Smooth muscle cell (in vitro differentiated cells): ENCODE data around the gene TMEM205. TPM values are rescaled to one million over a fixed set of nuclear protein-coding genes. Genes with fewer than 3 reads are reported as not detected.
"Not testable (repeated sequence)": the region's sequence is repeated elsewhere in the genome, so short reads cannot be mapped to it uniquely, and the experiment has no call there.

Experiments
- DNase-seq: peaks from one replicate; lab custom pipeline; 2025; ENCODE audit not compliant: unreplicated experiment; lab: John Stamatoyannopoulos, UW
- H2AFZ ChIP-seq: fragments of 200-600 bp; sonication (generic); 2 replicates; pipeline ENCODE4 v1.6.0; 2016; ENCODE audit warnings: antibody characterized with exemption, low read depth, mild to moderate bottlenecking
- H3F3A ChIP-seq: fragments of 200-600 bp; sonication (generic); 2 replicates; pipeline ENCODE4 v1.6.0; 2017; ENCODE audit warnings: antibody characterized with exemption, low read depth
- H3K27ac ChIP-seq: fragments of 200-600 bp; sonication (generic); 2 replicates; pipeline ENCODE4 v1.5.1; 2016; ENCODE audit warnings: low read depth, mild to moderate bottlenecking
- H3K27me3 ChIP-seq: fragments of 200-600 bp; sonication (generic); 2 replicates; pipeline ENCODE4 v1.6.1; 2016; ENCODE audit warnings: low read depth, mild to moderate bottlenecking
- H3K36me3 ChIP-seq: fragments of 200-600 bp; sonication (generic); 2 replicates; pipeline ENCODE4 v1.5.1; 2016; ENCODE audit warnings: low read depth
- H3K4me1 ChIP-seq: fragments of 200-600 bp; sonication (generic); 2 replicates; pipeline ENCODE4 v1.5.1; 2016; ENCODE audit warnings: low read depth
- H3K4me2 ChIP-seq: fragments of 200-600 bp; sonication (generic); 2 replicates; pipeline ENCODE4 v1.6.0; 2016; ENCODE audit warnings: mild to moderate bottlenecking
- H3K4me3 ChIP-seq: fragments of 200-600 bp; sonication (generic); 2 replicates; pipeline ENCODE4 v1.5.1; 2016; ENCODE audit warnings: mild to moderate bottlenecking
- H3K79me2 ChIP-seq: fragments of 200-600 bp; sonication (generic); 2 replicates; pipeline ENCODE4 v1.6.0; 2016; ENCODE audit warnings: low read depth, mild to moderate bottlenecking
- H3K9ac ChIP-seq: fragments of 200-600 bp; sonication (generic); 2 replicates; pipeline ENCODE4 v1.6.0; 2016; ENCODE audit warnings: low read depth
- H3K9me3 ChIP-seq: fragments of 200-600 bp; sonication (generic); replicated peaks from 2 replicates; pipeline ENCODE4 v1.5.1; 2016; ENCODE audit warnings: low read depth
- H4K20me1 ChIP-seq: fragments of 200-600 bp; sonication (generic); 2 replicates; pipeline ENCODE4 v1.6.0; 2016; ENCODE audit warnings: low read depth
- CTCF ChIP-seq: fragments of 200-600 bp; sonication (generic); IDR thresholded peaks from 2 replicates; pipeline ENCODE4 v1.5.1; 2017; ENCODE audit warnings: borderline replicate concordance, mild to moderate bottlenecking, antibody characterized with exemption; ENCODE audit not compliant: insufficient read depth, poor library complexity, severe bottlenecking
- WGBS: methylation state at CpG from one replicate; pipeline ENCODE4 v1.1.7; 2016; ENCODE audit warnings: low lambda C conversion rate; 5-methylcytosine and 5-hydroxymethylcytosine counted together
- polyA plus RNA-seq: library from polyadenylated mRNA; unstranded; fragments of >200 nt; fragmentation: Nextera tagmentation; extraction: Ambion mirVana; gene quantifications from 2 replicates; pipeline ENCODE4 v1.2.1, GENCODE V29; 2016
- total RNA-seq: library from RNA; depleted of rRNA; stranded (reverse); fragments of >200 nt; gene quantifications from 2 replicates; pipeline ENCODE4 v1.2.3, GENCODE V29; 2014

The TMEM205 gene
- total and polyA plus RNA-seq, 2 experiments from 2014 or later: 118 to 163 TPM

- Histone ChIP-seq H3K27ac (no peak overlapping the region), H3K4me3 (no peak overlapping the region), H3K4me1 (peaks cover 5% of the 10 kb centered on the region), H3K9me3 (no peaks in the 10 kb centered on the region), H3K9ac (no peak overlapping the region), H3K27me3 (no peaks in the 10 kb centered on the region), H3F3A (no peaks in the 10 kb centered on the region), H2AFZ (no peak overlapping the region), H3K79me2 (no peaks in the 10 kb centered on the region), H3K4me2 (no peak overlapping the region), H4K20me1 (peaks cover 41% of the 10 kb centered on the region), H3K36me3 (no peaks in the 10 kb centered on the region)
- WGBS: 95% methylated on average over 10 of the region's 11 CpGs
- DNase-seq: no peak
- no peak for TF ChIP-seq CTCF
These were observed 10.8 kb upstream of the TMEM205 start for GRCh38 chr19:11356676-11357550.

- Histone ChIP-seq H3K9me3 (no peaks in the 10 kb centered on the region), H3K4me2 (peak overlapping the region; percentile 96), H3K27me3 (no peaks in the 10 kb centered on the region), H3K4me1 (peaks cover 2% of the 10 kb centered on the region), H2AFZ (no peak overlapping the region), H3K79me2 (no peaks in the 10 kb centered on the region), H3K4me3 (peak overlapping the region; percentile 79), H3K27ac (no peak overlapping the region), H3F3A (no peaks in the 10 kb centered on the region), H3K9ac (no peak overlapping the region), H4K20me1 (peaks cover 33% of the 10 kb centered on the region), H3K36me3 (no peaks in the 10 kb centered on the region)
- no peak for DNase-seq
- TF ChIP-seq CTCF: no peak
- 89% methylated on average over 6 of the region's 6 CpGs for WGBS
These were observed 10.0 kb upstream of the TMEM205 start for GRCh38 chr19:11356074-11356397.

GRCh38 chr19:11355160-11356073 is 9.3 kb upstream of the TMEM205 start, which contains the start of gene PLPPR2:
PLPPR2 (plus strand) TSS chr19:11355432; CDS start chr19:11357674, 2,242 bp downstream.
- Histone ChIP-seq H2AFZ (peak within 1 kb of the TSS; percentile 72), H3K9ac (peak within 1 kb of the TSS; percentile 75), H4K20me1 (peaks cover 27% of the 10 kb centered on the region), H3K4me1 (no peaks in the 10 kb centered on the region), H3K9me3 (no peaks in the 10 kb centered on the region), H3K4me3 (peak within 1 kb of the TSS; percentile 79), H3K36me3 (no peaks in the 10 kb centered on the region), H3K27ac (no peak within 1 kb of the TSS), H3K4me2 (peak within 1 kb of the TSS; percentile 96), H3K79me2 (no peaks in the 10 kb centered on the region), H3K27me3 (no peaks in the 10 kb centered on the region), H3F3A (no peaks in the 10 kb centered on the region)
- peak; percentile 65 for DNase-seq
- WGBS: 16% methylated on average over 27 of the region's 62 CpGs
- TF ChIP-seq CTCF: no peak

GRCh38 chr19:11354102-11354501 is 8.0 kb upstream of the TMEM205 start:
- H3K4me1 ChIP-seq, H3K27ac ChIP-seq, DNase-seq, H3K27me3 ChIP-seq, H3F3A ChIP-seq, H3K4me2 ChIP-seq, H2AFZ ChIP-seq, H3K36me3 ChIP-seq, H3K9me3 ChIP-seq, H3K9ac ChIP-seq, H3K79me2 ChIP-seq, H3K4me3 ChIP-seq: not testable (repeated sequence)
- peaks cover 20% of the 10 kb centered on the region for H4K20me1 ChIP-seq
- 98% methylated on average over 4 of the region's 4 CpGs for WGBS
